Stimulated activated CD4-positive, alpha-beta T cell treated with anti-CD3 and anti-CD28 coated beads, Interleukin-1b, Interleukin-23, amount 100 ng/mL, for 24 hours (primary cell): ENCODE measurements around the gene BHMT2.

Experiments
- DNase-seq, 4 experiments: peaks; one replicate each; pipeline ENCODE4 v3.0.0-alpha.2; 2020; ENCODE audit warnings: low read depth in 4 of 4, low spot score in 1 of 4

The BHMT2 gene

GRCh38 chr5:79112703-79113058 lies 43.1 kb downstream of the BHMT2 start:
- no peak for DNase-seq

- no peak for DNase-seq
Measured at GRCh38 chr5:79119486-79119885, 49.9 kb downstream of the BHMT2 start.

- no peak for DNase-seq
Measured at GRCh38 chr5:79120221-79120620, 50.7 kb downstream of the BHMT2 start.

- no peak for DNase-seq
Measured at GRCh38 chr5:79122973-79123372, 53.4 kb downstream of the BHMT2 start.

GRCh38 chr5:79124607-79125006 lies 55.0 kb downstream of the BHMT2 start:
- no peak for DNase-seq

- DNase-seq = no peak
Measured at GRCh38 chr5:79130781-79131180, 61.2 kb downstream of the BHMT2 start.

- no peak for DNase-seq
Measured at GRCh38 chr5:79133121-79133656, 63.6 kb downstream of the BHMT2 start.

- DNase-seq = peak; percentile 39 to 52 (median 43)
Measured at GRCh38 chr5:79133657-79134451, 64.3 kb downstream of the BHMT2 start.

- no peak for DNase-seq
Measured at GRCh38 chr5:79135790-79136553, 66.4 kb downstream of the BHMT2 start.

GRCh38 chr5:79136618-79137017 lies 67.1 kb downstream of the BHMT2 start:
- no peak for DNase-seq
